GF-D8 (cell line): ENCODE results near the gene ACOT2.

ENCODE experiments used
- DNase-seq: peaks from one replicate; lab custom pipeline; 2025; lab: John Stamatoyannopoulos, UW

ACOT2 gene

GRCh38 chr14:73613419-73613963 is 44.5 kb downstream of the ACOT2 start:
- no peak for DNase-seq

DNA sequence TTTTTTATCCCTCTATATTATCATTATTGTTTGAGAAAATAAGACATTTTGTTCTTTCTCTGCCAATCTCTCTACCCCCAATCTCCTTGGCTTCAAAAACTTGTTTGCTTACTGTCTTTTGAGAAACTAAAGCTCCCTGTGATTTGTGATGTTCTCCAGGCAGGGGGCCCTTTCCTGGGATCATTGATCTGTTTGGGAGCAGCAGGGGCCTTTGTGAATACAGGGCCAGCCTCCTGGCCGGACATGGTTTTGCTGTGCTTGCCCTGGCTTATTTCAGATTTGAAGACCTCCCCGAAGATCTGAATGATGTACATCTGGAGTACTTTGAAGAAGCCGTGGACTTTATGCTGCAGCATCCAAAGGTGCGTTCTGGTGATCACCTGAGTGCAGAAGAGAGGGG is 47.8 kb downstream of the ACOT2 start:
- no peak for DNase-seq

DNA sequence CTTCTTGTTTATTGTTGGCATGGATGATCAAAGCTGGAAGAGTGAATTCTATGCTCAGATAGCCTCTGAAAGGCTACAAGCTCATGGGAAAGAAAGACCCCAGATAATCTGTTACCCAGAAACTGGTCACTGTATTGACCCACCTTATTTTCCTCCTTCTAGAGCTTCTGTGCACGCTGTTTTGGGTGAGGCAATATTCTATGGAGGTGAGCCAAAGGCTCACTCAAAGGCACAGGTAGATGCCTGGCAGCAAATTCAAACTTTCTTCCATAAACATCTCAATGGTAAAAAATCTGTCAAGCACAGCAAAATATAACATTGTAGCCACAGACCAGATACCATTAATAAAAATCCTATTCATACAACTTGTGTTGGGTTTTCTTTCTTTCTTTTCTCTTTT is 50.5 kb downstream of the ACOT2 start:
- no peak for DNase-seq

DNA sequence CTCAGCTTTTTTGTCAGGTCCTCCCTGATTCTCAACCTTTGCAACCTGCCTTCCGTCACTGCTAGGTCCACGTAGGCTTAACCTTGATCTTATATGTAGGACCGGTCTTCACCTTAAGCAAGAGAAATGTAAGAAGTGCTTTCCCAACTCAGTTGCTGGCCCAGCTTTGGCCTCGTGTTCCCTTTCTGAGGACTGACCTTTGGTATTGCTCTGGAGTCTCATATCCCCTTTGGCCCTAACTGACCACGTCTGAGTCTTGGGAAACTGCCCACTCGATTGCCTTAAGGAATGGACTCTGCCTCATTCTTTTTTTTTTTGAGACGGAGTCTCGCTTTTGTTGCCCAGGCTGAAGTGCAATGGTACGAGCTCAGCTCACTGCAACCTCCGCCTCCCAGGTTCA is 51.3 kb downstream of the ACOT2 start:
- DNase-seq, result no peak

DNA sequence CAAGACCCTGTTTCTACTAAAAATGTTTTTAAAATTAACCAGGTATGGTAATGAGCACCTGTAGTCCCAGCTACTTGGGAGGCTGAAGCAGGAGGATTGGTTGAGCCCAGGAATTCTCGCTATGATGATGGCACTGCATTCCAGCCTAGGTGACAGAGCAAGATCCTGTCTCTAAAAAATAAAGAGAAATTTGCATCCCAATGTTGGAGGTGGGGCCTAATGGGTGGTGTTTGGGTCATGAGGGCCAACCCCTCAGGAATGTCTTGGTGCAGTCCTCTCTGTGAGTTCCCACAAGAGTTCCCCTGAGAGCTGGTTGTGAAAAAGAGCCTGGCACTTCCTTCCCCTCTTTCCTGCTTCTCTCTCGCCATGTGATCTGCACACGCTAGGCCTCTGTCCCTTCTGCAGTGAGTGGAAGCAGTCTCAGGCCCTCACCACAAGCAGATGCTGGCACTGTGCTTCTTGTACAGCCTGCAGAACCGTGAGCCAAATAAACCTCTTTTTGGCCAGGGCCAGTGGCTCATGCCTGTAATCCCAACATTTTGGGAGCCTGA is 54.6 kb downstream of the ACOT2 start:
- DNase-seq, result peak; percentile 11
